Esophagus muscularis mucosa (tissue), 4 donors: ENCODE measurements around the gene KCNMB1.

Source experiments
- CTCF ChIP-seq, 3 experiments: fragments of 200-600 bp in 2 of 3; fragments of 450-650 bp in 1 of 3; sonication (generic) in 2 of 3; IDR thresholded peaks; one replicate each; pipeline ENCODE4 v1.5.1; 2017 to 2019; ENCODE audit warnings: antibody characterized with exemption in 3 of 3, mild to moderate bottlenecking in 2 of 3, moderate library complexity in 1 of 3
- EP300 ChIP-seq: sonication (generic); formaldehyde crosslinking; IDR thresholded peaks from one replicate; pipeline ENCODE4 v1.6.1; 2017; ENCODE audit warnings: antibody characterized with exemption
- POLR2A ChIP-seq: fragments of 450-650 bp; IDR thresholded peaks from one replicate; pipeline ENCODE4 v1.6.1; 2017; ENCODE audit warnings: antibody characterized with exemption, moderate library complexity, mild to moderate bottlenecking, low read depth
- POLR2AphosphoS5 ChIP-seq, 2 donors: sonication (generic); formaldehyde crosslinking; IDR thresholded peaks; one replicate each; pipeline ENCODE4 v1.6.1; 2017; ENCODE audit warnings: antibody characterized with exemption in 2 of 2

- TF ChIP-seq CTCF (IDR thresholded peaks at IDR 0.05) (no peak), POLR2A (no peak), EP300 (no peak), POLR2AphosphoS5 (IDR thresholded peaks at IDR 0.05) (no peak)
Measured at GRCh38 chr5:170362656-170363055, 26.5 kb downstream of the KCNMB1 start.
